Activated T-cell treated with anti-CD3 and anti-CD28 coated beads, Interleukin-2, amount 50 U/mL, for 4 hours (primary cell): ENCODE results near the gene ANKMY1. TPM values are rescaled to one million over a fixed set of nuclear protein-coding genes. Genes with fewer than 3 reads are reported as not detected.

Source experiments
- ATAC-seq, 2 donors: fragments of 200-7000 bp; cut with Tn5 transposase; one replicate each; pipeline ENCODE4 v1.10.0; 2021
- DNase-seq: peaks from one replicate; pipeline ENCODE4 v3.0.0-alpha.2; 2020
- H3K27me3 Mint-ChIP-seq: one replicate; pipeline ENCODE4 v1.8.0; 2021; ENCODE audit warnings: low read depth, mixed read lengths
- H3K36me3 Mint-ChIP-seq: one replicate; pipeline ENCODE4 v1.8.0; 2022; ENCODE audit warnings: mixed read lengths; ENCODE audit not compliant: insufficient read depth
- H3K4me1 Mint-ChIP-seq: one replicate; pipeline ENCODE4 v1.8.0; 2021; ENCODE audit warnings: low read depth, mixed read lengths
- H3K4me3 Mint-ChIP-seq: one replicate; pipeline ENCODE4 v1.8.0; 2021; ENCODE audit warnings: mild to moderate bottlenecking, moderate library complexity, mixed read lengths
- H3K9me3 Mint-ChIP-seq: one replicate; pipeline ENCODE4 v1.8.0; 2021; ENCODE audit warnings: mixed read lengths
- total RNA-seq, 3 donors: library from RNA; stranded (reverse); gene quantifications; one replicate each; pipeline ENCODE4 v1.2.1, GENCODE V29; 2021

The ANKMY1 gene
- total RNA-seq, 3 donors from 2014 or later = 15.7 to 17.2 (median 15.8) TPM

GRCh38 chr2:240463274-240463865 lies 94.4 kb downstream of the ANKMY1 start:
- Mint-ChIP-seq H3K9me3 (no peaks in the 10 kb centered on the region), H3K4me3 (no peak overlapping the region), H3K27me3 (no peaks in the 10 kb centered on the region), H3K36me3 (no peaks in the 10 kb centered on the region), H3K4me1 (no peaks in the 10 kb centered on the region)
- DNase-seq (peak; percentile 4), ATAC-seq (no peak)

GRCh38 chr2:240462707-240463273 lies 95.0 kb downstream of the ANKMY1 start:
- Mint-ChIP-seq H3K9me3 (no peaks in the 10 kb centered on the region), H3K4me3 (no peak overlapping the region), H3K4me1 (no peaks in the 10 kb centered on the region), H3K27me3 (peaks cover 4% of the 10 kb centered on the region), H3K36me3 (no peaks in the 10 kb centered on the region)
- DNase-seq = no peak
- ATAC-seq = no peak

- Mint-ChIP-seq H3K4me3 (no peak overlapping the region), H3K27me3 (peaks cover 4% of the 10 kb centered on the region), H3K4me1 (no peaks in the 10 kb centered on the region), H3K9me3 (no peaks in the 10 kb centered on the region), H3K36me3 (no peaks in the 10 kb centered on the region)
- DNase-seq = peak; percentile 2
- no peak for ATAC-seq
Measured at GRCh38 chr2:240462073-240462706, 95.6 kb downstream of the ANKMY1 start.

GRCh38 chr2:240461471-240462072 lies 96.2 kb downstream of the ANKMY1 start:
- Mint-ChIP-seq H3K27me3 (peaks cover 6% of the 10 kb centered on the region), H3K4me3 (no peak overlapping the region), H3K36me3 (no peaks in the 10 kb centered on the region), H3K9me3 (no peaks in the 10 kb centered on the region), H3K4me1 (no peaks in the 10 kb centered on the region)
- DNase-seq (peak; percentile 1), ATAC-seq (no peak)

- H3K4me3 Mint-ChIP-seq = no peak overlapping the region
- ATAC-seq = no peak
- no peaks in the 10 kb centered on the region for H3K36me3 Mint-ChIP-seq
- H3K4me1 Mint-ChIP-seq = no peaks in the 10 kb centered on the region
- H3K9me3 Mint-ChIP-seq = no peaks in the 10 kb centered on the region
- peak; percentile 2 for DNase-seq
- H3K27me3 Mint-ChIP-seq = peaks cover 7% of the 10 kb centered on the region
Measured at GRCh38 chr2:240460781-240461431, 96.9 kb downstream of the ANKMY1 start.

DNA sequence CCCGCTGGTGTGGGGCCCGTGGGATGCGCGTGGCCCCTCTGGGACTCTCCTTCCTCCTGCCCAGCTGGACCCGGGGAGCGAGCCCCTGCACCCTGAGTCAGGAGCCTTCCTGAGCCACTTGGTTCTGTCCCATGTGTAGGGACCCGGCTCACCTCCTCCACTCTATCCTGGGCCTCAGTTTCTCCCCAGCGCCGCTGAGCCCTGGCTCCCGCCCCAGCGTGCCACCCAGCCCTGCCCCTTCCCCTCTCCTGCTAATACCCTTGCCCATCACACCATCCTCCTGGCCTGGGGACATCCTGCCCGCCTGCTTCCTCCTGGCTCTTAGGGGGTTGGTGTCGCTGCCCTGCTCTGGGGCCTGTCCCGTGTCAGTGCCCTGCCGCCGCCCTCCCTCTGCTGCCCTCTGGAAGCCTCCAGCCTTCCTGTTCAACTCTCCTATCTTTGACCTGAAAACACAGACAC lies 97.5 kb downstream of the ANKMY1 start:
- ATAC-seq (no peak), DNase-seq (peak; percentile 1)
- no peaks in the 10 kb centered on the region for H3K4me1 Mint-ChIP-seq
- H3K9me3 Mint-ChIP-seq = no peaks in the 10 kb centered on the region
- peaks cover 7% of the 10 kb centered on the region for H3K27me3 Mint-ChIP-seq
- no peak overlapping the region for H3K4me3 Mint-ChIP-seq
- no peaks in the 10 kb centered on the region for H3K36me3 Mint-ChIP-seq

- H3K4me3 Mint-ChIP-seq = no peak overlapping the region
- DNase-seq = no peak
- no peak for ATAC-seq
- H3K36me3 Mint-ChIP-seq = no peaks in the 10 kb centered on the region
- H3K27me3 Mint-ChIP-seq = peaks cover 13% of the 10 kb centered on the region
- H3K4me1 Mint-ChIP-seq = peaks cover 5% of the 10 kb centered on the region
- H3K9me3 Mint-ChIP-seq = no peaks in the 10 kb centered on the region
Measured at GRCh38 chr2:240459401-240460252, 98.2 kb downstream of the ANKMY1 start.

- DNase-seq = no peak
- Mint-ChIP-seq H3K27me3 (peaks cover 20% of the 10 kb centered on the region), H3K4me1 (peaks cover 8% of the 10 kb centered on the region), H3K36me3 (no peaks in the 10 kb centered on the region), H3K4me3 (no peak overlapping the region), H3K9me3 (no peaks in the 10 kb centered on the region)
- no peak for ATAC-seq
Measured at GRCh38 chr2:240458900-240459391, 98.8 kb downstream of the ANKMY1 start.

- H3K4me3 Mint-ChIP-seq = no peak overlapping the region
Measured at GRCh38 chr2:240458044-240458899, 99.5 kb downstream of the ANKMY1 start.

DNA sequence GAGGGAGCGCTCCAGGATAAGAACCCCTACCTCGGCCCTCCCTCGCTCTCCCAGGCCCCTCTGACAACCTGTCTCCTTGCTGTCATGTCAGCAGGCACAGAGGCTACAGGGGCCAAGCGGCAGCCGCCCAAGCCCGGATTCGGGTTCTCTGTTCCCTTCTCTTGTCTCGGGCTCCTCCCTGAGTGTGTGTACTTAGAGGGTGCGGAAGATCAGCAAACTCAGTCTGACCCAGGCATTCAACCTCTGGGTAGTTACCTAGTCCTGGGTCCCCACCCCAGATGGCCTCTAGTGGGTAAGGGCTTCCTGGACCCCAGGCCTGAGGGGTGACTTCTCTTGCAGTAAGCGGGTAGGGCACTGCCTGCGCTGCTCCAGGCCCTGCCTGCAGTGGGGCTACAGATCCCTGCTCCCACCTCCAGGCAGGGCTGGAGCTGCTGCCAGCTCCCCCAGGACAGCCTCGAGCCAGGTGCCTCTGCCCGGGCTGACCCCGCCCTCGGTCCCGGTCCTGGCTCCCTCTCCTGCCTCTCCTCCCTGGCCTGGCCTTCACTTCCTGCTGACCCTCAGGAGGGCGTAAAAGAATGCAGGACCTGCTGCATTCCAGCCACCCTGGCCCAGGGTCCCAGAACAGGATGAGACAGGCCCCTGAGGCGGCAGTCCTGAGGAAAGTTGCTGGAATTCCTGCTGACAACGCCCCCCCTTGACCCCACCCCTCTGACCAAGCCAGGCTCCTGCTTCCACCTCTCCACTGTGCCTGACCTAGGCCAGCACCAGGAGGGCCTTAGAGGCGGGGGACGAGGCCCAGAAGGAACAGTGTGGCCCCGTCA lies 100.4 kb downstream of the ANKMY1 start:
- Mint-ChIP-seq H3K4me1 (peaks cover 9% of the 10 kb centered on the region), H3K36me3 (no peaks in the 10 kb centered on the region), H3K9me3 (no peaks in the 10 kb centered on the region), H3K4me3 (no peak overlapping the region), H3K27me3 (peaks cover 22% of the 10 kb centered on the region)
- no peak for ATAC-seq
- no peak for DNase-seq

More at GRCh38 chr2:240458044-240458899, 99.5 kb downstream of the ANKMY1 start:
- Mint-ChIP-seq H3K4me1 (peaks cover 9% of the 10 kb centered on the region), H3K27me3 (peaks cover 22% of the 10 kb centered on the region), H3K9me3 (no peaks in the 10 kb centered on the region), H3K36me3 (no peaks in the 10 kb centered on the region)
- ATAC-seq (no peak), DNase-seq (no peak)

DNA sequence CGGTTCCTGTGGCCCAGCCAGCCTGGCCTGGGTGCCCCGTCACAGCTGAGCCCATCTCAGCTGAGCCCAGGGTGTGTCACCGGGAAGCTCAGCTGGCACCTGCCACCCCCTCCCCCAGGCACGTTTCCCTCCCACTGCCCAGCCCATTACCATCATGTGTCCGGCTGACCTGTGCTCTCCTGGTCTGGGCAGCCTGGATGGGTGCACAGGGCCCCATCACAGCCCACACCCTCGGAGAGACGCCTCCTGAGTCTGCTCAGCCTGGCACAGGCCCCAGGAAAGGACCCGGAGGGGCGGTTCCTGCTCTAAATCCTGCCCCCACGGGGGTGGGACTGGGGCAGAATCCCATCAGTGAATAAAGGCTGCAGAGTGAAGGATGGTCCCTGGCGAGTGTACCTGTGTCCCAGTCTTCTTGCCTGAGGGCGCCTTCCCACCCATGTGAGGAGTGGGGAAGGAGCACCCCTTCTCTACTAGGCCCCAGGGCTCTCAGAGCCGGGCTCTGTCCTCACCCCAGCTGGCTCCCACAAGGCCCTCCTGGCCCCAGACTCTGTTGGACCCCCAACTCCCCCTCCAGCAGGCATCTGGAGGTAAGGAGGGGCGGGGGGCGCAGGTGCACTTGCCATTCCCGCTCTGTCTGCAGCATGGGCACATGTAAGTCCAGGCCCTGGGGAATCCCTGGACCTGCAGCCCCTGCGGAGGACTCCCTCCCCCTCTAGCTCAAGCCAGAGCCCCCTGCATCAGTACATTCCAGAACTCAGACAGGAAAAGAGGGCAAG lies 101.2 kb downstream of the ANKMY1 start:
- Mint-ChIP-seq H3K4me1 (peaks cover 11% of the 10 kb centered on the region), H3K9me3 (no peaks in the 10 kb centered on the region), H3K36me3 (no peaks in the 10 kb centered on the region), H3K27me3 (peaks cover 26% of the 10 kb centered on the region), H3K4me3 (no peak overlapping the region)
- ATAC-seq (no peak), DNase-seq (no peak)
